Panc1 (cell line): ENCODE measurements around the gene CREB5. TPM values are rescaled to one million over a fixed set of nuclear protein-coding genes. Genes with fewer than 3 reads are reported as not detected.

ENCODE experiments used
- ATAC-seq: fragments of 200-7000 bp; cut with Tn5 transposase; 2 replicates; pipeline ENCODE4 v1.9.1; 2020; ENCODE audit warnings: mild to moderate bottlenecking, moderate library complexity
- BruUV-seq: library from RNA; stranded (reverse); fragments of 400-500 nt; replicated peaks from 2 replicates; lab custom pipeline; 2021; lab: Mats Ljungman, UMichigan
- CTCF ChIA-PET: fragments of 300-600 bp; sonication (Branson Sonifier 250); formaldehyde crosslinking; loops from one replicate; lab custom pipeline; 2022; ENCODE audit warnings: antibody characterized with exemption; lab: Charles Lee
- POLR2A ChIA-PET: fragments of 300-600 bp; sonication (Branson Sonifier 250); formaldehyde crosslinking; loops from one replicate; lab custom pipeline; 2022; ENCODE audit warnings: antibody characterized with exemption; lab: Charles Lee
- DNase-seq: peaks from one replicate; pipeline ENCODE4 v3.0.0-alpha.2; 2010; ENCODE audit warnings: low read depth, low spot score
- H3K27ac ChIP-seq: 2 replicates; pipeline ENCODE4 v1.5.1; 2011; ENCODE audit warnings: mild to moderate bottlenecking, low read length, inconsistent platforms
- H3K27me3 ChIP-seq: fragments of 200-500 bp; sonication (Bioruptor generic); 2 replicates; pipeline ENCODE4 v1.6.0; 2014; ENCODE audit warnings: low read length, inconsistent platforms; ENCODE audit not compliant: control insufficient read depth, insufficient read depth
- H3K36me3 ChIP-seq: fragments of 200-500 bp; sonication (Bioruptor generic); 2 replicates; pipeline ENCODE4 v1.5.1; 2014; ENCODE audit warnings: inconsistent platforms, mild to moderate bottlenecking, low read length, moderate library complexity; ENCODE audit not compliant: control insufficient read depth, insufficient read depth
- H3K4me1 ChIP-seq: 2 replicates; pipeline ENCODE4 v1.5.1; 2011; ENCODE audit warnings: inconsistent platforms, mild to moderate bottlenecking, low read length, moderate library complexity; ENCODE audit not compliant: control insufficient read depth, insufficient read depth
- H3K4me3 ChIP-seq, 2 experiments: 2 replicates each; pipeline ENCODE4 v1.5.1; 2011 to 2012; ENCODE audit warnings: low read depth in 2 of 2, low read length in 2 of 2, mild to moderate bottlenecking in 2 of 2, inconsistent platforms in 1 of 2, moderate library complexity in 1 of 2
- H3K9me3 ChIP-seq: fragments of 200-500 bp; sonication (Bioruptor generic); 2 replicates; pipeline ENCODE4 v1.5.1; 2014; ENCODE audit warnings: low read depth, mild to moderate bottlenecking, inconsistent platforms, low read length, moderate library complexity; ENCODE audit not compliant: control insufficient read depth, insufficient read depth
- CTCF ChIP-seq: fragments of 450-650 bp; IDR thresholded peaks from 2 replicates; pipeline ENCODE4 v1.5.1; 2017; ENCODE audit warnings: mild to moderate bottlenecking
- POLR2AphosphoS5 ChIP-seq: IDR thresholded peaks from 2 replicates; pipeline ENCODE4 v1.6.1; 2012; ENCODE audit warnings: mild to moderate bottlenecking, low read depth, low read length, moderate library complexity
- REST ChIP-seq, 2 experiments: IDR thresholded peaks; 2 replicates each; pipeline ENCODE4 v1.6.1; 2011 to 2012; ENCODE audit warnings: low read depth in 2 of 2, control low read depth in 1 of 2, low read length in 1 of 2, mild to moderate bottlenecking in 1 of 2, moderate library complexity in 1 of 2; ENCODE audit not compliant: insufficient read depth in 1 of 2
- SIN3A ChIP-seq: IDR thresholded peaks from 2 replicates; pipeline ENCODE4 v1.6.1; 2012; ENCODE audit warnings: low read depth, mild to moderate bottlenecking, low read length, moderate library complexity, borderline replicate concordance; ENCODE audit not compliant: insufficient read depth
- TCF7L2 ChIP-seq: IDR thresholded peaks from 2 replicates; pipeline ENCODE4 v1.6.1; 2011; ENCODE audit warnings: mild to moderate bottlenecking, low read depth, low read length, inconsistent platforms
- in situ Hi-C: cut with HindIII; loops from 2 replicates; pipeline ENCODE4 v1.10.0; 2016; ENCODE audit warnings: low sequenced_read_pairs, low pct_unique_long_range_greater_than_20kb
- intact Hi-C: fragments of 100-400 bp; cut with micrococcal nuclease; formaldehyde crosslinking; loops from one replicate; pipeline ENCODE4 v1.10.0; 2022; ENCODE audit not compliant: unreplicated experiment
- total RNA-seq: library from RNA; stranded (reverse); gene quantifications from one replicate; pipeline ENCODE4 v1.2.1, GENCODE V29; 2021; ENCODE audit not compliant: unreplicated experiment

Gene CREB5
- total RNA-seq, 1 experiment from 2014 or later = 3.1 TPM

GRCh38 chr7:28759475-28759971, 347.2 kb downstream of the CREB5 start:
- DNase-seq = no peak
- no peaks in the 10 kb centered on the region for H3K36me3 ChIP-seq
- H3K4me1 ChIP-seq = no peaks in the 10 kb centered on the region
- no peaks in the 10 kb centered on the region for H3K9me3 ChIP-seq
- in situ Hi-C loops (no loop called here), intact Hi-C loops (no loop called here)
- POLR2A ChIA-PET = no interaction called here
- ATAC-seq = no peak
- no peak for TF ChIP-seq POLR2AphosphoS5
- TF ChIP-seq REST (IDR thresholded peaks at IDR 0.05; ENCODE audit: insufficient read depth in 1 of 2, low read depth in 2 of 2, low read length in 1 of 2) = no peak
- TF ChIP-seq SIN3A = no peak
- TF ChIP-seq CTCF = no peak
- TF ChIP-seq TCF7L2 = no peak
- no peak overlapping the region for H3K27ac ChIP-seq
- H3K27me3 ChIP-seq = no peaks in the 10 kb centered on the region
- CTCF ChIA-PET = no interaction called here
- no TSS peak for BruUV-seq
- H3K4me3 ChIP-seq = no peak overlapping the region

- intact Hi-C loops (no loop called here), in situ Hi-C loops (no loop called here)
- no peaks in the 10 kb centered on the region for H3K27me3 ChIP-seq
- POLR2A ChIA-PET = no interaction called here
- no peak for ATAC-seq
- no peaks in the 10 kb centered on the region for H3K4me1 ChIP-seq
- H3K4me3 ChIP-seq = no peak overlapping the region
- TF ChIP-seq SIN3A = no peak
- no peak for TF ChIP-seq REST (IDR thresholded peaks at IDR 0.05; ENCODE audit: insufficient read depth in 1 of 2, low read depth in 2 of 2, low read length in 1 of 2)
- no peak for TF ChIP-seq CTCF
- TF ChIP-seq POLR2AphosphoS5 = no peak
- H3K27ac ChIP-seq = no peak overlapping the region
- H3K9me3 ChIP-seq = no peaks in the 10 kb centered on the region
- no peak for DNase-seq
- CTCF ChIA-PET = no interaction called here
- BruUV-seq = no TSS peak
- H3K36me3 ChIP-seq = no peaks in the 10 kb centered on the region
These were observed 349.2 kb downstream of the CREB5 start for GRCh38 chr7:28761505-28761904.
